Activated CD8-positive, alpha-beta memory T cell treated with anti-CD3 and anti-CD28 coated beads, Interleukin-2, amount 50 U/mL, for 4 hours (primary cell): ENCODE measurements around the gene AQP12A.
"Not testable (repeated sequence)": the region's sequence is repeated elsewhere in the genome, so short reads cannot be mapped to it uniquely, and the experiment has no call there.

Source experiments
- DNase-seq: peaks from one replicate; pipeline ENCODE4 v3.0.0-alpha.2; 2020

The AQP12A gene

GRCh38 chr2:240691631-240692420 lies at the start of gene AQP12A:
Gene AQP12A (plus strand): TSS chr2:240691866. CDS start chr2:240691914, 48 bp downstream.
- not testable (repeated sequence) for DNase-seq

- DNase-seq = no peak
Measured at GRCh38 chr2:240642061-240642805, 49.4 kb upstream of the AQP12A start.

GRCh38 chr2:240642806-240643092 lies 48.9 kb upstream of the AQP12A start:
- no peak for DNase-seq

- DNase-seq = no peak
Measured at GRCh38 chr2:240643093-240643810, 48.4 kb upstream of the AQP12A start.

- DNase-seq = no peak
Measured at GRCh38 chr2:240643811-240644150, 47.9 kb upstream of the AQP12A start.

- no peak for DNase-seq
Measured at GRCh38 chr2:240644171-240644651, 47.5 kb upstream of the AQP12A start.

- DNase-seq = no peak
Measured at GRCh38 chr2:240644859-240645301, 46.8 kb upstream of the AQP12A start.

- no peak for DNase-seq
Measured at GRCh38 chr2:240645346-240645745, 46.3 kb upstream of the AQP12A start.

- no peak for DNase-seq
Measured at GRCh38 chr2:240645801-240646175, 45.9 kb upstream of the AQP12A start.

- no peak for DNase-seq
Measured at GRCh38 chr2:240646176-240646899, 45.3 kb upstream of the AQP12A start.

- DNase-seq = no peak
Measured at GRCh38 chr2:240646900-240647502, 44.7 kb upstream of the AQP12A start.

- no peak for DNase-seq
Measured at GRCh38 chr2:240647503-240648154, 44.0 kb upstream of the AQP12A start.

GRCh38 chr2:240648155-240648649 lies 43.5 kb upstream of the AQP12A start:
- DNase-seq = no peak

GRCh38 chr2:240648650-240649275 lies 42.9 kb upstream of the AQP12A start:
- DNase-seq = no peak

- no peak for DNase-seq
Measured at GRCh38 chr2:240649331-240649730, 42.3 kb upstream of the AQP12A start.

GRCh38 chr2:240650254-240650965 lies 41.3 kb upstream of the AQP12A start:
- no peak for DNase-seq

GRCh38 chr2:240651185-240651584 lies 40.5 kb upstream of the AQP12A start:
- no peak for DNase-seq

GRCh38 chr2:240655931-240656886 lies 35.5 kb upstream of the AQP12A start:
- no peak for DNase-seq

GRCh38 chr2:240659883-240660282 lies 31.8 kb upstream of the AQP12A start:
- DNase-seq = not testable (repeated sequence)
